ENCODE measurements around the gene TMEM19.

GRCh38 chr12:71664411-71665089, 21.3 kb upstream of the TMEM19 start:
- TF ChIP-seq POLR2A (IDR thresholded peaks at IDR 0.05) = no peak
- TF ChIP-seq EP300 (IDR thresholded peaks at IDR 0.05) = no peak
